ENCODE measurements around the gene CCDC154. TPM values are rescaled to one million over a fixed set of nuclear protein-coding genes. Genes with fewer than 3 reads are reported as not detected.

CCDC154 gene
- total and polyA plus RNA-seq, 2 donors (not counting 3 experiments of a cell fraction or from before 2014, with no cell fraction given), result 0.65 to 0.75 TPM

GRCh38 chr16:1466054-1466453, 21.7 kb upstream of the CCDC154 start:
- intact Hi-C loops (cut with micrococcal nuclease) (no loop called here), dilution Hi-C loops (cut with MboI; ENCODE audit: extremely low pct_ligation_motif_present, low sequenced_read_pairs) (no loop called here)
- H3K9me1 ChIP-seq (replicated peaks; ENCODE audit: control insufficient read depth, extremely low read depth, insufficient read depth, low read length), result no peaks in the 10 kb centered on the region
- H3K27ac ChIP-seq (ENCODE audit: insufficient read depth, low read depth, low read length), result no peak overlapping the region
- H3K4me3 ChIP-seq (replicated peaks in 1 of 3; ENCODE audit: insufficient read depth in 1 of 3, low read depth in 1 of 3, low read length in 3 of 3), result no peak overlapping the region
- peaks cover 12% of the 10 kb centered on the region for H3K79me2 ChIP-seq (ENCODE audit: control insufficient read depth, insufficient read depth, low read length)
- CTCF ChIA-PET, result no interaction called here
- TF ChIP-seq MYC (IDR thresholded peaks at IDR 0.05; ENCODE audit: low read depth, low read length), result no peak
- POLR2A ChIA-PET, result no interaction called here
- H3K9me3 ChIP-seq (replicated peaks; ENCODE audit: control insufficient read depth, insufficient read depth, low read length), result no peaks in the 10 kb centered on the region
- H2AFZ ChIP-seq (ENCODE audit: low read depth, low read length), result no peak overlapping the region
- FAIRE-seq (no peak), DNase-seq (ENCODE audit: low read depth, low spot score) (no peak)
- H4K20me1 ChIP-seq (replicated peaks; ENCODE audit: control insufficient read depth, extremely low read depth, insufficient read depth, low read length), result no peaks in the 10 kb centered on the region
- no peaks in the 10 kb centered on the region for H3K4me1 ChIP-seq (ENCODE audit: control insufficient read depth, extremely low read depth, insufficient read depth, low read length)
- H3K4me2 ChIP-seq (ENCODE audit: insufficient read depth, low read length), result no peak overlapping the region
- BruUV-seq (replicated peaks), result no TSS peak
- H3K36me3 ChIP-seq (ENCODE audit: control insufficient read depth in 2 of 2, extremely low read depth in 1 of 2, insufficient read depth in 2 of 2, low read length in 2 of 2), result peaks cover 0 to 10% of the 10 kb centered on the region in 2 experiments
- no peak overlapping the region for H3K9ac ChIP-seq (replicated peaks; ENCODE audit: extremely low read depth, insufficient read depth, low read length)
- no peaks in the 10 kb centered on the region for H3K27me3 ChIP-seq (ENCODE audit: control insufficient read depth in 2 of 2, insufficient read depth in 2 of 2, low read length in 2 of 2)

- DNase-seq (ENCODE audit: low read depth, low spot score), result no peak
- dilution Hi-C loops (cut with MboI; ENCODE audit: extremely low pct_ligation_motif_present, low sequenced_read_pairs), result no loop called here
- H3K79me2 ChIP-seq (ENCODE audit: control insufficient read depth, insufficient read depth, low read length), result peaks cover 12% of the 10 kb centered on the region
- no peak overlapping the region for H3K4me3 ChIP-seq (replicated peaks in 1 of 3; ENCODE audit: insufficient read depth in 1 of 3, low read depth in 1 of 3, low read length in 3 of 3)
- no peaks in the 10 kb centered on the region for H3K9me1 ChIP-seq (replicated peaks; ENCODE audit: control insufficient read depth, extremely low read depth, insufficient read depth, low read length)
- H4K20me1 ChIP-seq (replicated peaks; ENCODE audit: control insufficient read depth, extremely low read depth, insufficient read depth, low read length), result no peaks in the 10 kb centered on the region
- H3K9ac ChIP-seq (replicated peaks; ENCODE audit: extremely low read depth, insufficient read depth, low read length), result no peak overlapping the region
- H3K4me1 ChIP-seq (ENCODE audit: control insufficient read depth, extremely low read depth, insufficient read depth, low read length), result no peaks in the 10 kb centered on the region
- H3K27me3 ChIP-seq (ENCODE audit: control insufficient read depth in 2 of 2, insufficient read depth in 2 of 2, low read length in 2 of 2), result no peaks in the 10 kb centered on the region
- no peak overlapping the region for H2AFZ ChIP-seq (ENCODE audit: low read depth, low read length)
- no peaks in the 10 kb centered on the region for H3K9me3 ChIP-seq (replicated peaks; ENCODE audit: control insufficient read depth, insufficient read depth, low read length)
- intact Hi-C loops (cut with micrococcal nuclease), result no loop called here
- no peak for FAIRE-seq
- ChIA-PET CTCF (no interaction called here), POLR2A (no interaction called here)
- no TSS peak for BruUV-seq (replicated peaks)
- no peak overlapping the region for H3K4me2 ChIP-seq (ENCODE audit: insufficient read depth, low read length)
- no peak for TF ChIP-seq JUN (IDR thresholded peaks at IDR 0.05; ENCODE audit: borderline replicate concordance, insufficient read depth, insufficient read length, low read depth)
- TF ChIP-seq POLR2AphosphoS5 (IDR thresholded peaks at IDR 0.05; ENCODE audit: insufficient read depth, low read depth, low read length), result no peak
- no peak for TF ChIP-seq EZH2 (IDR thresholded peaks at IDR 0.05; ENCODE audit: borderline replicate concordance, low read depth, low read length, severe bottlenecking)
- no peak for TF ChIP-seq POLR2A (IDR thresholded peaks at IDR 0.05; ENCODE audit: low read depth, low read length)
- no peak for TF ChIP-seq FOS (IDR thresholded peaks at IDR 0.05; ENCODE audit: borderline replicate concordance, insufficient read depth, low read length)
- no peak for TF ChIP-seq GATA2 (IDR thresholded peaks at IDR 0.05; ENCODE audit: insufficient read depth, insufficient read length, low read depth, low read length)
- no peak overlapping the region for H3K27ac ChIP-seq (ENCODE audit: insufficient read depth, low read depth, low read length)
- H3K36me3 ChIP-seq (ENCODE audit: control insufficient read depth in 2 of 2, extremely low read depth in 1 of 2, insufficient read depth in 2 of 2, low read length in 2 of 2), result peaks cover 0 to 12% of the 10 kb centered on the region in 2 experiments
These were observed 21.2 kb upstream of the CCDC154 start for GRCh38 chr16:1465567-1465915.

Data from endothelial cell of umbilical vein (primary cell).